Adrenal gland (tissue), 5 donors: ENCODE measurements around the gene SATB1.

ENCODE experiments used
- POLR2A ChIP-seq, 2 donors: fragments of 450-650 bp; IDR thresholded peaks; one replicate each; pipeline ENCODE4 v1.6.1; 2017; ENCODE audit warnings: antibody characterized with exemption in 2 of 2, mild to moderate bottlenecking in 2 of 2, moderate library complexity in 1 of 2
- TF ChIP-seq, protein P1 (sequence below), 6 experiments: fragments of 450-650 bp in 4 of 6; fragments of 200-600 bp in 2 of 6; sonication (generic) in 1 of 6; IDR thresholded peaks; 1 replicate in 5 of 6; 2 replicates in 1 of 6; pipeline versions ENCODE4 v1.5.1 to v1.8.0; 2016 to 2021; ENCODE audit warnings: antibody characterized with exemption in 6 of 6, mild to moderate bottlenecking in 2 of 6, moderate library complexity in 1 of 6
- donor health status: DM: no; HTN: no; CAD: no.

DNA sequence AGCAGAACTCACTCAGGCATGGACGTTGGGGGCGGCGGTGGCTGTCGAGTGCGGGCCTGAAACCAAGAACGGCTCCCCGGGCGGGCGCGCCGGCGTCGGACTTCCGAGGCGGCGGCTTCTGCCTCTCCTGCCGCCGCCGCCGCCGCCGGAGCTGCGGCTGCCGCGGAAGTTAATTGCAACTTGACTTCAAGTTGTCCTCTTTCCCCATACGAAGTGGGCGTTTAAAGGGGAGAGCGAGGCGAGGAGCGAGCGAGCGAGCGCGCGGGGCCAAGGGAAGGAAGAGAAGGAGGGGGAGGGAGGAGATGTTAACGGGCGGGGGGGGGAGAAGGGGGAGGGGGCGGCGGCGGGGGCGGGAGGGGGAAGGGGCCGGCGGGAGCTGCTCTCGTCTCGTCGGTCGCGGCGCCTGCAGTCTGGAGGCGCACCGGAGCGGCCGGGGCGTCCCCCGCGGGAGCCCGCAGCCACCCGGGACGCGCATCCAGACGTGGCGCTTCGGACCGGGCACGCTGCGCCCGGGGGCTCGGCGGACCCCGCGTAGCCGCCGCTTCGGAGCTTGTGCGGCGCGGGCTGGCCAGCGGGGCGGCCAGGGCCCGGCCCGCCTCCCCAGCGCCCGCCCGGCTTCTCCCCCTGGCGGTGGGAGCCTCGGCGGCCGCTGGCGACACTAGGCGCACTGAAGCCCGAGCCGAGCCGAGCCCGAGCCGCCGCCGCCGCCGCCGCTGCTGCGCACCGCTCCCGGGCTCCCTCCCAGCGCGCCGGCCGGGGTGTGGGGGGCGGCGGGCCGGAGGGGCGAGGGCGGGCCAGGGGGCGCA is 19.7 kb upstream of the SATB1 start:
- no peak for TF ChIP-seq POLR2A (IDR thresholded peaks at IDR 0.05)
- TF ChIP-seq, protein P1, sequence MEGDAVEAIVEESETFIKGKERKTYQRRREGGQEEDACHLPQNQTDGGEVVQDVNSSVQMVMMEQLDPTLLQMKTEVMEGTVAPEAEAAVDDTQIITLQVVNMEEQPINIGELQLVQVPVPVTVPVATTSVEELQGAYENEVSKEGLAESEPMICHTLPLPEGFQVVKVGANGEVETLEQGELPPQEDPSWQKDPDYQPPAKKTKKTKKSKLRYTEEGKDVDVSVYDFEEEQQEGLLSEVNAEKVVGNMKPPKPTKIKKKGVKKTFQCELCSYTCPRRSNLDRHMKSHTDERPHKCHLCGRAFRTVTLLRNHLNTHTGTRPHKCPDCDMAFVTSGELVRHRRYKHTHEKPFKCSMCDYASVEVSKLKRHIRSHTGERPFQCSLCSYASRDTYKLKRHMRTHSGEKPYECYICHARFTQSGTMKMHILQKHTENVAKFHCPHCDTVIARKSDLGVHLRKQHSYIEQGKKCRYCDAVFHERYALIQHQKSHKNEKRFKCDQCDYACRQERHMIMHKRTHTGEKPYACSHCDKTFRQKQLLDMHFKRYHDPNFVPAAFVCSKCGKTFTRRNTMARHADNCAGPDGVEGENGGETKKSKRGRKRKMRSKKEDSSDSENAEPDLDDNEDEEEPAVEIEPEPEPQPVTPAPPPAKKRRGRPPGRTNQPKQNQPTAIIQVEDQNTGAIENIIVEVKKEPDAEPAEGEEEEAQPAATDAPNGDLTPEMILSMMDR (IDR thresholded peaks at IDR 0.05): peak in 3 of 6 experiments; percentile 36 to 81 (median 67)
